RWPE1 (cell line): ENCODE data around the gene HSD17B2.
"Not testable (repeated sequence)": the region's sequence is repeated elsewhere in the genome, so short reads cannot be mapped to it uniquely, and the experiment has no call there.

Experiments
- CTCF ChIA-PET: fragments of 350-600 bp; sonication (Branson Sonifier 250); formaldehyde crosslinking; extraction: SDS; loops from one replicate; lab custom pipeline; 2021; lab: Yijun Ruan, JAX
- POLR2A ChIA-PET: fragments of 400-600 bp; formaldehyde crosslinking; extraction: SDS; loops from one replicate; lab custom pipeline; 2020; ENCODE audit warnings: antibody characterized with exemption; ENCODE audit not compliant: low non-redundant PET; lab: Yijun Ruan, JAX
- DNase-seq: peaks from one replicate; pipeline ENCODE4 v3.0.0; 2012; ENCODE audit warnings: low spot score
- H3K27ac ChIP-seq: fragments of 450-650 bp; 2 replicates; pipeline ENCODE4 v1.5.1; 2017
- CTCF ChIP-seq: fragments of 450-650 bp; conservative IDR thresholded peaks from 2 replicates; pipeline ENCODE4 v1.5.1; 2017; ENCODE audit warnings: low read depth, mild to moderate bottlenecking

Gene HSD17B2

GRCh38 chr16:82007189-82007588, 27.9 kb upstream of the HSD17B2 start:
- ChIA-PET POLR2A (no interaction called here), CTCF (interaction anchor here (1.0 kb wide), 1 partner anchor 9 kb away, joined by 3 read pairs; no protein-coding TSS in a partner anchor)

GRCh38 chr16:82008957-82009592, 26.0 kb upstream of the HSD17B2 start:
- no peak for DNase-seq
- no peak overlapping the region for H3K27ac ChIP-seq
- POLR2A ChIA-PET: no interaction called here
- CTCF ChIA-PET: no interaction called here
- no peak for TF ChIP-seq CTCF

More at GRCh38 chr16:82007189-82007588, 27.9 kb upstream of the HSD17B2 start:
- no peak for TF ChIP-seq CTCF
- no peak overlapping the region for H3K27ac ChIP-seq
- DNase-seq: no peak

GRCh38 chr16:82009789-82010188, 25.3 kb upstream of the HSD17B2 start:
- DNase-seq, CTCF ChIA-PET, H3K27ac ChIP-seq, POLR2A ChIA-PET: not testable (repeated sequence)

- POLR2A ChIA-PET: no interaction called here
- DNase-seq: no peak
- CTCF ChIA-PET: interaction anchor here (0.7 kb wide), 1 partner anchor 10 kb away, joined by 4 read pairs; no protein-coding TSS in a partner anchor
- peak overlapping the region; percentile 48; the same call in 1 of the 2 replicates for H3K27ac ChIP-seq
- no peak for TF ChIP-seq CTCF
These were observed 24.4 kb upstream of the HSD17B2 start for GRCh38 chr16:82010649-82011048.

- TF ChIP-seq CTCF: no peak
- DNase-seq: peak; percentile 79
- ChIA-PET POLR2A (no interaction called here), CTCF (interaction anchor here (0.7 to 0.9 kb wide), 2 partner anchors 11 to 15 kb away, joined by 3 to 4 read pairs; no protein-coding TSS in a partner anchor)
- H3K27ac ChIP-seq: peak within 1 kb of the TSS; percentile 48
These were observed 23.8 kb upstream of the HSD17B2 start, which contains the start of gene SDR42E1 for GRCh38 chr16:82011199-82011641. Gene SDR42E1 (minus strand): TSS chr16:82011470. CDS start chr16:82000858, 10,612 bp downstream.

- TF ChIP-seq CTCF: no peak
- H3K27ac ChIP-seq: no peak overlapping the region
- CTCF ChIA-PET: no interaction called here
- POLR2A ChIA-PET: no interaction called here
- no peak for DNase-seq
These were observed 21.9 kb upstream of the HSD17B2 start for GRCh38 chr16:82013139-82013538.

- peak; percentile 49 for DNase-seq
- TF ChIP-seq CTCF: 0 out of 2 replicates have a peak, but pooled peaks have one; percentile 22
- ChIA-PET CTCF (interaction anchor here (0.6 kb wide), 1 partner anchor 57 kb away, joined by 3 read pairs; no protein-coding TSS in a partner anchor), POLR2A (no interaction called here)
- no peak overlapping the region for H3K27ac ChIP-seq
These were observed 18.8 kb upstream of the HSD17B2 start for GRCh38 chr16:82016263-82016662.
